ENCODE data around the gene LIMA1.

GRCh38 chr12:50241178-50241577 lies 42.1 kb downstream of the LIMA1 start:
- TF ChIP-seq, protein P1, sequence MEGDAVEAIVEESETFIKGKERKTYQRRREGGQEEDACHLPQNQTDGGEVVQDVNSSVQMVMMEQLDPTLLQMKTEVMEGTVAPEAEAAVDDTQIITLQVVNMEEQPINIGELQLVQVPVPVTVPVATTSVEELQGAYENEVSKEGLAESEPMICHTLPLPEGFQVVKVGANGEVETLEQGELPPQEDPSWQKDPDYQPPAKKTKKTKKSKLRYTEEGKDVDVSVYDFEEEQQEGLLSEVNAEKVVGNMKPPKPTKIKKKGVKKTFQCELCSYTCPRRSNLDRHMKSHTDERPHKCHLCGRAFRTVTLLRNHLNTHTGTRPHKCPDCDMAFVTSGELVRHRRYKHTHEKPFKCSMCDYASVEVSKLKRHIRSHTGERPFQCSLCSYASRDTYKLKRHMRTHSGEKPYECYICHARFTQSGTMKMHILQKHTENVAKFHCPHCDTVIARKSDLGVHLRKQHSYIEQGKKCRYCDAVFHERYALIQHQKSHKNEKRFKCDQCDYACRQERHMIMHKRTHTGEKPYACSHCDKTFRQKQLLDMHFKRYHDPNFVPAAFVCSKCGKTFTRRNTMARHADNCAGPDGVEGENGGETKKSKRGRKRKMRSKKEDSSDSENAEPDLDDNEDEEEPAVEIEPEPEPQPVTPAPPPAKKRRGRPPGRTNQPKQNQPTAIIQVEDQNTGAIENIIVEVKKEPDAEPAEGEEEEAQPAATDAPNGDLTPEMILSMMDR (IDR thresholded peaks at IDR 0.05): no peak
- TF ChIP-seq EP300 (IDR thresholded peaks at IDR 0.05) (no peak), POLR2A (IDR thresholded peaks at IDR 0.05) (no peak)
